PC-9 (cell line): Measurements from ENCODE around the gene IGSF6.

Experiments used
- EZH2 ChIP-seq: fragments of 200-600 bp; sonication (generic); IDR thresholded peaks from 2 replicates; pipeline ENCODE4 v1.8.0; 2017; ENCODE audit warnings: antibody characterized with exemption, low read depth
- TF ChIP-seq, protein P1 (sequence below): fragments of 200-600 bp; sonication (generic); conservative IDR thresholded peaks from 2 replicates; pipeline ENCODE4 v1.6.1; 2017; ENCODE audit warnings: mixed run types, antibody characterized with exemption, mild to moderate bottlenecking, moderate library complexity

DNA sequence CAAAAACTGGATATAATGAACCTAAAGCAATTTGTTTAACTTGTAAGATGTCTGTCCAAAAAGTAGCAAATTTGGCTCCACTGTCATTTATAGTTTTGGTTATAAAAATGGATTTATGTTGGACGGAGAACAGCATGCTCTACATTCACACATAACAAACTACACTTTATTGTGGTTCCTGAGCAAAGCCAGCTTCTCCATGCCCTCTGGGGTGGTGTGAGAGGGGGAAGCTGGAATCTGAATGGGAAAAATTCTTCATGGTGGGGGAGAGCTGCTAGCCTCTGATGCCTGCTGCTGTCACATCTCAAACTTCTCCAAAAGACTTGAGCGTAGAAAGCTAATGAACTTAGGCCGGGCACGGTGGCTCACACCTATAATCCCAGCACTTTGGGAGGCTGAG lies 62.9 kb downstream of the IGSF6 start:
- TF ChIP-seq, protein P1, sequence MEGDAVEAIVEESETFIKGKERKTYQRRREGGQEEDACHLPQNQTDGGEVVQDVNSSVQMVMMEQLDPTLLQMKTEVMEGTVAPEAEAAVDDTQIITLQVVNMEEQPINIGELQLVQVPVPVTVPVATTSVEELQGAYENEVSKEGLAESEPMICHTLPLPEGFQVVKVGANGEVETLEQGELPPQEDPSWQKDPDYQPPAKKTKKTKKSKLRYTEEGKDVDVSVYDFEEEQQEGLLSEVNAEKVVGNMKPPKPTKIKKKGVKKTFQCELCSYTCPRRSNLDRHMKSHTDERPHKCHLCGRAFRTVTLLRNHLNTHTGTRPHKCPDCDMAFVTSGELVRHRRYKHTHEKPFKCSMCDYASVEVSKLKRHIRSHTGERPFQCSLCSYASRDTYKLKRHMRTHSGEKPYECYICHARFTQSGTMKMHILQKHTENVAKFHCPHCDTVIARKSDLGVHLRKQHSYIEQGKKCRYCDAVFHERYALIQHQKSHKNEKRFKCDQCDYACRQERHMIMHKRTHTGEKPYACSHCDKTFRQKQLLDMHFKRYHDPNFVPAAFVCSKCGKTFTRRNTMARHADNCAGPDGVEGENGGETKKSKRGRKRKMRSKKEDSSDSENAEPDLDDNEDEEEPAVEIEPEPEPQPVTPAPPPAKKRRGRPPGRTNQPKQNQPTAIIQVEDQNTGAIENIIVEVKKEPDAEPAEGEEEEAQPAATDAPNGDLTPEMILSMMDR, result no peak
- TF ChIP-seq EZH2, result no peak
